GM21723 (cell line): ENCODE measurements around the gene ASB9.

Experiments used
- ATAC-seq: cut with Tn5 transposase; IDR thresholded peaks from one replicate; pipeline ENCODE4 v1.9.1; 2021; ENCODE audit warnings: mild to moderate bottlenecking, moderate library complexity; ENCODE audit not compliant: unreplicated experiment

The ASB9 gene

DNA sequence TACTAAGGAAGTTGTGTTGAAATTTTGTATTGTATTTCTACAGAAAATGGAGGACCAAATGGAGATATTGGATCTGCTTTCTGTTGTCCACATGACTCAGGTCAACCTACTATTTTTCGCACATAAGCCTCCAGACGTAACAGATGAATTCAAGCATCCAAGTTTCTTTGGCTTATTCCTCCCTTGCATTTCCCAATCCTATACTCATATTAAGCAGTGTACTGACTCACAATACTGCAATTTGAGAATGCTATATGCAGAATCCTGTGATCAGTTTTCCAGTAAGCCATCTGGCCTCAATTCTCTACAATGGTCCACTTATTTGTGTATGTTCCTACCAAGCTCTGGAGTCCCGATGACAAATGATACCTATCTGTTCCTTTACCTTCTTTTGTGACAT, 75.7 kb downstream of the ASB9 start:
- no peak for ATAC-seq
